ENCODE results near the gene MMP8.

DNA sequence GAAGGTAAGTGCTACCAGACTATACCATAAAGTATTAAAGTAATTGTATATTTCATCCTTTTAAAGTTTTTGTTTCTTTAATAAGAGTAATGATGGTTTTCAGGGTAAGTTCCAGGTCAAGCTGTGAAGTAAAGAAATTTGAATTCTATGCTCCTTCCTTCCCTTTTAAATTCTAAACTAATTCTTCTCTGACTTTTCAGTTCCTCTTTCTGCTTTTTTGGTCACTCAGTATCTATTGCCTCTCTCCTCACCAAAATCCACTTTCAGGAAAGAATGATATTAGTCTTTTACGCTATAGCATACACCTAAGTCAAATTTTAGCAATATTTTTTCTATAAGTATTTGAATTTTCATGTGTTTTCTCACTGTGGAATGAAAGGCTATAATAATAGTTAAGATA is 8.2 kb downstream of the MMP8 start:
- no peak for TF ChIP-seq CTCF (IDR thresholded peaks at IDR 0.05; ENCODE audit: low read length)
- no peak for TF ChIP-seq EZH2 (IDR thresholded peaks at IDR 0.05; ENCODE audit: borderline replicate concordance, low read length)
